Measurements from ENCODE around the gene CES3. TPM values are rescaled to one million over a fixed set of nuclear protein-coding genes. Genes with fewer than 3 reads are reported as not detected.

The CES3 gene
- total RNA-seq, 1 donor: 0.54 TPM

DNA sequence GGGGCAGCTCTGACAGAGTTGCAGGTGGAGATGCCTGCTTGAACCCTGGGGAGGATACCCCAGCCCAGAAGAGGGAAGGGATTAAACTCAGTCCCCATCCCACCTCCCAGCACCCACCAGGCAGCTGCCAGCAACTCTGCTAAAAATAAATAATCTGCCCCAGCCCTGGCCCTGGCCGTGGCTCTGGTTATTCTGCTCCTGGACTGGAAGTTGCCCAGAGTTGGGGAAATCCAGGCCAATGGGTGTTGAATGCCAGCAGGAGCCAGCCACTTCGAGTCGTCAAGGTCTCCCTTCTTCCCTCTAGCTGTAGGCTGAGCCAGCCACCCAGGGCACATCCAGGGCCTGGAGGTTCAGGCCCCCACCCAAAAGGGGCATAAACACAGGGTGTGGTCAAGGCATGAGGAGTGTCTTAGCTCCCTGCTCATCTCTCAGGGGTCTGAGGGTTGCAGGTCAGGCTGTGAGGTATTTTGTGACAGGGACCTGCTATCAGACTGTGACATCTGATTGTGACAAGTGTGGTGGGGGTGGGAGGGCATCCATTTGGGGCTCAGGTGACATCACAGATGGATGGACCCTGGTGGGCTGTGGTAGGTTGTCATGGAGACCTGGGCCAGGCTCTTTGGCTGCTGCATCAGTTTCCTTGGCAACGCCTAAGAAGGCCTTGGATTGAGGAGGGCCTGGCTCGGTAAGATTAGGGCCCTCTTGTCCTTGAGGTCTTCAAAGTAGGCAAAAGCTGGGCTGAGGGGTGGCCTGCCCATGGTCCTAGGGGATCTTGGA, 34.7 kb upstream of the CES3 start:
- DNase-seq (ENCODE audit: low read depth): peak; percentile 36
- no peak for TF ChIP-seq CTCF (IDR thresholded peaks at IDR 0.05; ENCODE audit: insufficient read depth, low read length)
- no peak overlapping the region for H3K4me3 ChIP-seq (ENCODE audit: low read depth, low read length)

GRCh38 chr16:66926961-66927436, 34.1 kb upstream of the CES3 start:
- no peak for TF ChIP-seq CTCF (IDR thresholded peaks at IDR 0.05; ENCODE audit: insufficient read depth, low read length)
- peak; percentile 81 for DNase-seq (ENCODE audit: low read depth)
- no peak overlapping the region for H3K4me3 ChIP-seq (ENCODE audit: low read depth, low read length)

DNA sequence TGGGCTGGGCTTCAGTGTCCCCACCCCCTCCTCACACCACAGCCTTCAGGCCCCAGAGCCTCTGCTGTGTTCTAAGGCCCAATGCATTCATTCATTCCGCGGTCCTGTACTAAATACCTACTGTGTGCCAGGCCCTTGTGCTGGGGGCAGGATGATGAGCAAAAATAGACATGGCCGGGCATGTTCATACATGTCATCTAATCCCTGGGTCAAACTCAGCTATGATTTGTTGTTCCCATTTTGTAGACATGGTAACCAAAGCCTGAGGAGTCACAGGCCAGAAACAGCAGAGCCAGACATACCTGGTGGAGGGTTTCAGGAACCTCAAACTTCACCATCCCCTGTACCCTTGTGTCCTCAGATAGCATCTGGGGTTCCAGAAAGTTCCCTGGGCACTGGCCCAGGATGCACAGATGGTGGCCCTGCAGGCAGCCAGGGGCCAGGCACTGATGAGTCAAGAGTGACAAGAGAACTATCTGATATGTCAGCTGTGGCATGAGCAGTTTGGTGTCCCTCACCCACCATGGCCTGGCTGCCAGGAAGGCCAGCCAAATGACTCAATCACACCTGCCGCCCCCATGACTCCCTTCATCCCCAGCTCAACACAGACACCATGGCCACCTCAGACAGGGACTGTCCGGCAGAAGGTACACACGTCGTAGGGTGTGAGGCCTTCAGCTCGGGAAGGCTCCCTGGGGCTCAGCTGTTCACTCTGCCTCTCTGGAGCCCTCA, 33.0 kb upstream of the CES3 start:
- DNase-seq (ENCODE audit: low read depth): no peak
- TF ChIP-seq CTCF (IDR thresholded peaks at IDR 0.05; ENCODE audit: insufficient read depth, low read length): no peak
- no peak overlapping the region for H3K4me3 ChIP-seq (ENCODE audit: low read depth, low read length)

DNA sequence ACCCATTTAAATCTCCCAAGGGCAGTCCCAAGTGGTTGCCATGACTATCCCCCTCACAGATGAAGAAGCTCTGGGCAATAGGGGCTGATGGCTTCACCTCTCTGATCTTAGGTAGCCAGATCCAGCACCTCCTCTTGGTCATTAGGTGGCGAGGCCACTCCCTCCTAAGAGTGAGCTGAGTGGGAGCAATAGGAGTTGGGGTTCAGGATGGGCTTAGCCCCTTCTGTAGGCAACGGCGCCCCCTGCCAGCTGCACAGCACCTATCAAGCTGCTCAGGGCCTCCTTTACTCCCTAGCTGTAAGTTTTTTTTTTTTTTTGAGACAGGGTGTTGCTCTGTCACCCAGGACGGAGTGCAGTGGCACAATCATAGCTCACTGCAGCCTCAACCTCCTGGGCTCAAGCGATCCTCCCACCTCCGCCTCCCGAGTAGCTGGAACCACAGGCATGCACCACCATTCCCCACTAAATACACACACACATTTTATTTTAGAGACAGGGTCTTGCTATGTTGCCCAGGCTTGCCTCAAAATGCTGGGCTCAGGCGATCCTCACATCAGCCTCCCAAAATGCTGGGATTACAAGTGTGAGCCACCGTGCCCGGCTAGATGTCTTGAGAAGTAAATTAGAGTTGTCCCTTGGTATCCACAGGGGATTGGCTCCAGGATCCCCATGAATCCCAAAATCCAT, 32.2 kb upstream of the CES3 start:
- peak; percentile 53 for TF ChIP-seq CTCF (IDR thresholded peaks at IDR 0.05; ENCODE audit: insufficient read depth, low read length)
- DNase-seq (ENCODE audit: low read depth): peak; percentile 41

GRCh38 chr16:66930189-66930588, 30.9 kb upstream of the CES3 start:
- no peak overlapping the region for H3K4me3 ChIP-seq (ENCODE audit: low read depth, low read length)
- DNase-seq (ENCODE audit: low read depth): peak; percentile 52
- TF ChIP-seq CTCF (IDR thresholded peaks at IDR 0.05; ENCODE audit: insufficient read depth, low read length): no peak

More for the DNA sequence above, 32.2 kb upstream of the CES3 start:
- H3K4me3 ChIP-seq (ENCODE audit: low read depth, low read length): no peak overlapping the region

GRCh38 chr16:66931665-66932064, 29.4 kb upstream of the CES3 start:
- DNase-seq (ENCODE audit: low read depth): no peak
- TF ChIP-seq CTCF (IDR thresholded peaks at IDR 0.05; ENCODE audit: insufficient read depth, low read length): no peak
- H3K4me3 ChIP-seq (ENCODE audit: low read depth, low read length): no peak overlapping the region
